GM21367 (cell line): ENCODE measurements around the gene FNDC3B.

Experiments used
- ATAC-seq: cut with Tn5 transposase; IDR thresholded peaks from one replicate; pipeline ENCODE4 v1.9.1; 2021; ENCODE audit not compliant: unreplicated experiment

Gene FNDC3B

GRCh38 chr3:172163320-172163719, 123.9 kb downstream of the FNDC3B start:
- no peak for ATAC-seq

GRCh38 chr3:172164620-172165362, 125.4 kb downstream of the FNDC3B start:
- ATAC-seq, result no peak

GRCh38 chr3:172166261-172166660, 126.9 kb downstream of the FNDC3B start:
- no peak for ATAC-seq

GRCh38 chr3:172166890-172167289, 127.5 kb downstream of the FNDC3B start:
- ATAC-seq, result no peak

- no peak for ATAC-seq
Observed at GRCh38 chr3:172167892-172168648, 128.7 kb downstream of the FNDC3B start.

GRCh38 chr3:172170073-172170709, 130.8 kb downstream of the FNDC3B start:
- ATAC-seq, result no peak

GRCh38 chr3:172170841-172171240, 131.5 kb downstream of the FNDC3B start:
- no peak for ATAC-seq

GRCh38 chr3:172171396-172172075, 132.2 kb downstream of the FNDC3B start:
- no peak for ATAC-seq

GRCh38 chr3:172173316-172174254, 134.2 kb downstream of the FNDC3B start:
- no peak for ATAC-seq

- ATAC-seq, result no peak
Observed at GRCh38 chr3:172174513-172175253, 135.3 kb downstream of the FNDC3B start.

- no peak for ATAC-seq
Observed at GRCh38 chr3:172175254-172175599, 135.8 kb downstream of the FNDC3B start.

- ATAC-seq, result no peak
Observed at GRCh38 chr3:172176061-172176770, 136.8 kb downstream of the FNDC3B start.

GRCh38 chr3:172177046-172177445, 137.7 kb downstream of the FNDC3B start:
- no peak for ATAC-seq

- no peak for ATAC-seq
Observed at GRCh38 chr3:172177803-172178316, 138.5 kb downstream of the FNDC3B start.

GRCh38 chr3:172179680-172180399, 140.5 kb downstream of the FNDC3B start:
- ATAC-seq, result peak; percentile 58

- no peak for ATAC-seq
Observed at GRCh38 chr3:172180473-172180872, 141.1 kb downstream of the FNDC3B start.

GRCh38 chr3:172181932-172182586, 142.7 kb downstream of the FNDC3B start:
- no peak for ATAC-seq

GRCh38 chr3:172182797-172183196, 143.4 kb downstream of the FNDC3B start:
- ATAC-seq, result no peak
